ENCODE data around the gene NAP1L5. TPM values are rescaled to one million over a fixed set of nuclear protein-coding genes. Genes with fewer than 3 reads are reported as not detected.

The NAP1L5 gene
- total and polyA plus RNA-seq, 2 of the 13 experiments (the other 11 are each of a cell fraction or from before 2014, with no cell fraction given) = 1.3 to 1.6 TPM

DNA sequence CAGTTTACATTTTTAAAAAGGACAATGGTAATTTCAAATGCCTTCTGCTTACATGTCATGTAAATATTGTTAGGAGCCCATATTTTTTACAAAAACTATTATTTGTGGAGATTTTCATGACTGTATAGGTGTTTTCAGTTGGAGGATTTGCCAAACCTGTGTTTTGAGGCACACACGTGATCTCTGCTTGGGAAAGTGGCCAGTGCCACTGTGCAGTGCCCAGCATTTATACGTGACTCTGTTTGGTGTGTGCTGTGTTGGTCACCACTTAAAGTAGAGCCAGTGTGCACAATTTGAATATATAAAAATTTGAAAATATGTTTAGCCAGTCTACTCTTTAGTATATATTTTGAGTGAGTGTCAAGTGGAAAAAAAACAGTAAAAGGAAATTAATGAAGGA is 26.8 kb upstream of the NAP1L5 start (continued):
- TF ChIP-seq ZNF563 (CRISPR knock-in tag; IDR thresholded peaks at IDR 0.05) = no peak

- Histone ChIP-seq H3K27me3 (ENCODE audit: control insufficient read depth in 1 of 2, insufficient read depth in 2 of 2, low read length in 2 of 2) (no peaks in the 10 kb centered on the region), H3K4me2 (ENCODE audit: low read depth, low read length) (no peak overlapping the region), H3K9ac (ENCODE audit: insufficient read depth, low read depth, low read length) (no peak overlapping the region), H3K36me3 (replicated peaks in 1 of 2; ENCODE audit: control insufficient read depth in 1 of 2, insufficient read depth in 2 of 2, low read length in 2 of 2) (peaks cover 1 to 11% of the 10 kb centered on the region in 2 experiments; a peak in 4 of 5 replicates), H3K4me1 (ENCODE audit: insufficient read depth, low read length) (no peaks in the 10 kb centered on the region), H3K79me2 (ENCODE audit: insufficient read depth, low read length) (no peaks in the 10 kb centered on the region), H3K4me3 (replicated peaks in 1 of 3; ENCODE audit: insufficient read depth in 1 of 3, low read depth in 2 of 3, low read length in 3 of 3) (no peak overlapping the region), H3K9me3 (ENCODE audit: low read length) (peaks cover 3% of the 10 kb centered on the region), H4K20me1 (ENCODE audit: insufficient read depth, low read length) (no peaks in the 10 kb centered on the region), H2AFZ (ENCODE audit: low read length) (no peak overlapping the region), H3K27ac (ENCODE audit: extremely low read length, insufficient read depth, low read length) (no peak overlapping the region)
- intact Hi-C loops (cut with micrococcal nuclease; ENCODE audit: unreplicated experiment) = no loop called here
- FAIRE-seq (no peak), ATAC-seq (peak; percentile 9; the same call in 1 of the 3 replicates), DNase-seq (ENCODE audit: low spot score) (no peak)
- BruUV-seq (replicated peaks) = no TSS peak
- in situ Hi-C loops (cut with HindIII; ENCODE audit: extremely low pct_ligation_motif_present, low pct_unique_long_range_greater_than_20kb) = no loop called here
- ChIA-PET CTCF (ENCODE audit: low intra/inter-chr PET ratio, low total read pairs) (no interaction called here), POLR2A (no interaction called here)
- TF ChIP-seq, protein P1, sequence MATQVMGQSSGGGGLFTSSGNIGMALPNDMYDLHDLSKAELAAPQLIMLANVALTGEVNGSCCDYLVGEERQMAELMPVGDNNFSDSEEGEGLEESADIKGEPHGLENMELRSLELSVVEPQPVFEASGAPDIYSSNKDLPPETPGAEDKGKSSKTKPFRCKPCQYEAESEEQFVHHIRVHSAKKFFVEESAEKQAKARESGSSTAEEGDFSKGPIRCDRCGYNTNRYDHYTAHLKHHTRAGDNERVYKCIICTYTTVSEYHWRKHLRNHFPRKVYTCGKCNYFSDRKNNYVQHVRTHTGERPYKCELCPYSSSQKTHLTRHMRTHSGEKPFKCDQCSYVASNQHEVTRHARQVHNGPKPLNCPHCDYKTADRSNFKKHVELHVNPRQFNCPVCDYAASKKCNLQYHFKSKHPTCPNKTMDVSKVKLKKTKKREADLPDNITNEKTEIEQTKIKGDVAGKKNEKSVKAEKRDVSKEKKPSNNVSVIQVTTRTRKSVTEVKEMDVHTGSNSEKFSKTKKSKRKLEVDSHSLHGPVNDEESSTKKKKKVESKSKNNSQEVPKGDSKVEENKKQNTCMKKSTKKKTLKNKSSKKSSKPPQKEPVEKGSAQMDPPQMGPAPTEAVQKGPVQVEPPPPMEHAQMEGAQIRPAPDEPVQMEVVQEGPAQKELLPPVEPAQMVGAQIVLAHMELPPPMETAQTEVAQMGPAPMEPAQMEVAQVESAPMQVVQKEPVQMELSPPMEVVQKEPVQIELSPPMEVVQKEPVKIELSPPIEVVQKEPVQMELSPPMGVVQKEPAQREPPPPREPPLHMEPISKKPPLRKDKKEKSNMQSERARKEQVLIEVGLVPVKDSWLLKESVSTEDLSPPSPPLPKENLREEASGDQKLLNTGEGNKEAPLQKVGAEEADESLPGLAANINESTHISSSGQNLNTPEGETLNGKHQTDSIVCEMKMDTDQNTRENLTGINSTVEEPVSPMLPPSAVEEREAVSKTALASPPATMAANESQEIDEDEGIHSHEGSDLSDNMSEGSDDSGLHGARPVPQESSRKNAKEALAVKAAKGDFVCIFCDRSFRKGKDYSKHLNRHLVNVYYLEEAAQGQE (IDR thresholded peaks at IDR 0.05; ENCODE audit: borderline replicate concordance in 1 of 2, low read depth in 1 of 2, low read length in 2 of 2) = no peak
- TF ChIP-seq CCAR2 (optimal IDR thresholded peaks at IDR 0.05; ENCODE audit: low read depth, low read length) (no peak), ZNF549 (CRISPR knock-in tag; IDR thresholded peaks at IDR 0.05) (no peak), ZFY (CRISPR knock-in tag; IDR thresholded peaks at IDR 0.05) (no peak), ZNF280D (CRISPR knock-in tag; IDR thresholded peaks at IDR 0.05) (no peak), TOE1 (CRISPR knock-in tag; IDR thresholded peaks at IDR 0.05) (no peak), ZNF432 (CRISPR knock-in tag; IDR thresholded peaks at IDR 0.05; ENCODE audit: borderline replicate concordance) (no peak), POLR2A (IDR thresholded peaks at IDR 0.05; ENCODE audit: insufficient read depth in 1 of 2, low read depth in 2 of 2, low read length in 2 of 2) (peak in 1 of 2 experiments; percentile 41; a peak in 1 of 4 replicates), ZFP82 (CRISPR knock-in tag; IDR thresholded peaks at IDR 0.05; ENCODE audit: borderline replicate concordance) (0 out of 2 replicates have a peak, but pooled peaks have one; percentile 5), KAT8 (CRISPR knock-in tag; IDR thresholded peaks at IDR 0.05) (no peak), ZNF207 (IDR thresholded peaks at IDR 0.05; ENCODE audit: borderline replicate concordance) (no peak)
- TF ChIP-seq, protein P2, sequence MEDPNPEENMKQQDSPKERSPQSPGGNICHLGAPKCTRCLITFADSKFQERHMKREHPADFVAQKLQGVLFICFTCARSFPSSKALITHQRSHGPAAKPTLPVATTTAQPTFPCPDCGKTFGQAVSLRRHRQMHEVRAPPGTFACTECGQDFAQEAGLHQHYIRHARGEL (CRISPR knock-in tag; IDR thresholded peaks at IDR 0.05) = no peak
- TF ChIP-seq, protein P3, sequence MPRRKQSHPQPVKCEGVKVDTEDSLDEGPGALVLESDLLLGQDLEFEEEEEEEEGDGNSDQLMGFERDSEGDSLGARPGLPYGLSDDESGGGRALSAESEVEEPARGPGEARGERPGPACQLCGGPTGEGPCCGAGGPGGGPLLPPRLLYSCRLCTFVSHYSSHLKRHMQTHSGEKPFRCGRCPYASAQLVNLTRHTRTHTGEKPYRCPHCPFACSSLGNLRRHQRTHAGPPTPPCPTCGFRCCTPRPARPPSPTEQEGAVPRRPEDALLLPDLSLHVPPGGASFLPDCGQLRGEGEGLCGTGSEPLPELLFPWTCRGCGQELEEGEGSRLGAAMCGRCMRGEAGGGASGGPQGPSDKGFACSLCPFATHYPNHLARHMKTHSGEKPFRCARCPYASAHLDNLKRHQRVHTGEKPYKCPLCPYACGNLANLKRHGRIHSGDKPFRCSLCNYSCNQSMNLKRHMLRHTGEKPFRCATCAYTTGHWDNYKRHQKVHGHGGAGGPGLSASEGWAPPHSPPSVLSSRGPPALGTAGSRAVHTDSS (CRISPR knock-in tag; conservative IDR thresholded peaks at IDR 0.05) = no peak
- WGBS (ENCODE audit: low lambda C conversion rate) = 92% methylated on average over 1 of the region's 2 CpGs
Measured at GRCh38 chr4:88722828-88723227, 25.2 kb upstream of the NAP1L5 start.

All from HepG2 (cell line).